Kidney epithelial cell (primary cell): ENCODE measurements around the gene TNFSF15. TPM values are rescaled to one million over a fixed set of nuclear protein-coding genes. Genes with fewer than 3 reads are reported as not detected.

Experiments
- DNase-seq: peaks from one replicate; pipeline ENCODE4 v3.0.0-alpha.2; 2010; ENCODE audit warnings: low read depth
- H3K27me3 ChIP-seq: 2 replicates; pipeline ENCODE4 v1.6.0; 2011; ENCODE audit warnings: low read length; ENCODE audit not compliant: control insufficient read depth, insufficient read depth
- H3K36me3 ChIP-seq: 2 replicates; pipeline ENCODE4 v1.5.1; 2011; ENCODE audit warnings: low read length; ENCODE audit not compliant: control insufficient read depth, insufficient read depth
- H3K4me3 ChIP-seq: 2 replicates; pipeline ENCODE4 v1.5.1; 2011; ENCODE audit warnings: low read depth, mild to moderate bottlenecking, control low read depth, low read length
- CTCF ChIP-seq: IDR thresholded peaks from 2 replicates; pipeline ENCODE4 v1.5.1; 2011; ENCODE audit warnings: mild to moderate bottlenecking, moderate library complexity, low read length, control low read depth, inconsistent platforms; ENCODE audit not compliant: insufficient read depth, poor library complexity, severe bottlenecking
- total RNA-seq: library from RNA; depleted of rRNA; stranded (reverse); fragments of >200 nt; gene quantifications from 2 replicates; pipeline ENCODE4 v1.2.3, GENCODE V29; 2015

TNFSF15 gene
- total RNA-seq, 1 donor from 2014 or later: 11.7 TPM

GRCh38 chr9:114754581-114754980 is 51.3 kb downstream of the TNFSF15 start:
- Histone ChIP-seq H3K4me3 (no peak overlapping the region), H3K27me3 (no peaks in the 10 kb centered on the region), H3K36me3 (no peaks in the 10 kb centered on the region)
- no peak for DNase-seq
- TF ChIP-seq CTCF: no peak

- DNase-seq: no peak
- Histone ChIP-seq H3K4me3 (no peak overlapping the region), H3K36me3 (no peaks in the 10 kb centered on the region), H3K27me3 (no peaks in the 10 kb centered on the region)
- no peak for TF ChIP-seq CTCF
These were observed 59.1 kb downstream of the TNFSF15 start for GRCh38 chr9:114746591-114747346.

- no peak for TF ChIP-seq CTCF
- H3K27me3 ChIP-seq: no peaks in the 10 kb centered on the region
- no peak overlapping the region for H3K4me3 ChIP-seq
- DNase-seq: no peak
- no peaks in the 10 kb centered on the region for H3K36me3 ChIP-seq
These were observed 59.8 kb downstream of the TNFSF15 start for GRCh38 chr9:114745879-114746550.

- Histone ChIP-seq H3K27me3 (no peaks in the 10 kb centered on the region), H3K36me3 (no peaks in the 10 kb centered on the region), H3K4me3 (no peak overlapping the region)
- TF ChIP-seq CTCF: no peak
- DNase-seq: no peak
These were observed 60.6 kb downstream of the TNFSF15 start for GRCh38 chr9:114745108-114745848.

- no peaks in the 10 kb centered on the region for H3K36me3 ChIP-seq
- no peaks in the 10 kb centered on the region for H3K27me3 ChIP-seq
- H3K4me3 ChIP-seq: no peak overlapping the region
- no peak for TF ChIP-seq CTCF
- DNase-seq: no peak
These were observed 62.4 kb downstream of the TNFSF15 start for GRCh38 chr9:114743446-114743845.
